Esophagus squamous epithelium (tissue), 4 donors: ENCODE data around the gene RSBN1L.

ENCODE experiments used
- CTCF ChIP-seq, 6 experiments: fragments of 450-650 bp in 4 of 6; fragments of 200-600 bp in 2 of 6; sonication (generic) in 2 of 6; IDR thresholded peaks; one replicate each; pipeline ENCODE4 v1.5.1; 2016 to 2019; ENCODE audit warnings: antibody characterized with exemption in 6 of 6, mild to moderate bottlenecking in 4 of 6, moderate library complexity in 4 of 6
- POLR2A ChIP-seq, 4 donors: fragments of 450-650 bp; IDR thresholded peaks; one replicate each; pipeline ENCODE4 v1.6.1; 2017; ENCODE audit warnings: antibody characterized with exemption in 4 of 4, mild to moderate bottlenecking in 4 of 4, moderate library complexity in 3 of 4

GRCh38 chr7:77765481-77765880 is 69.2 kb downstream of the RSBN1L start:
- TF ChIP-seq CTCF (IDR thresholded peaks at IDR 0.05) (no peak), POLR2A (IDR thresholded peaks at IDR 0.05) (no peak)
